ENCODE data around the gene CHRNA3. TPM values are rescaled to one million over a fixed set of nuclear protein-coding genes. Genes with fewer than 3 reads are reported as not detected.
A peak's percentile ranks its signal among the peaks of the same experiment; 100 is the strongest.

The CHRNA3 gene
- polyA plus RNA-seq, 1 donor: 0.29 TPM

DNA sequence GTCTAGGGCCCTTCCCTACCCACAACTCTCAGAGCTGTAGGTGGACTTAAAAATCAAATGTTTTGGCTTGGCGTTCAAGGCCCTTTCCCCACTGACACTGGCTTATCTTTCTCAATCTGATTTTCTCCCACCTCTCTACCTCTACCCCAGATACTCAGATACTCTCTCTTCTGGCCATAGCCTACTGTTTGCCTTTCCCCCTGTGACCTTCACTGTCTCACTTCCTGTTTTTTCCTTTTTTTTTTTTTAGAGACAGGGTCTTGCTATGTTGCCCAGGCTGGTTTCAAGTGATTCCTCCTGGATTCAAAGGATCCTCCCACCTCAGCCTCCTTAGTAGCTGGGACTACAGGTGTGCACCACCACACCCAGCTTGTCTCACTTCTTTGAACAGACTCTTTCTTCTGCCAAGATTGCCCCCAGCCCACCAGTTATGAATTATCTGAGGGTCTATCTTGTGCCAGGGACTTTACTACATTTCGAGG, 15.6 kb upstream of the CHRNA3 start:
- no peak for DNase-seq (ENCODE audit: low read depth)

DNA sequence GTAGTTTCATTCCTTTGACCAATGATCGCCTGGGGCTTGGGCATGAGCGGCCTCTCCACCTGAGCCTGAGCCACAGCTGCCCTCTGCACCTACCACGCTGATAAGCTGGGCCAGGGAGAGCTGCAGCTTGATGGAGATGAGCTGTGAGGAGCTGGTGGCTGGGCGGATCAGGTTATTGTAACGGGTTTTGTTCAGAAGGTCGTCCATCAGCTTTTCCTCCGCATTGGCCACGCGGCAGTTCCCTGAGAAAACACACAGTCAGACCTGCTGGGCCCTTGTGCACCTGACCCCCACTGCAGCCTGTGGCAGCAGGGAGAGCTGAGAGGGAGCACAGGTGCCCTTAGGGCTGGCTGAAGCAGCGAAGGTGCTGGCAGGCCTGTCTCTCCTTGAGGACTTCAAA, 14.6 kb upstream of the CHRNA3 start:
- DNase-seq (ENCODE audit: low read depth): no peak

DNA sequence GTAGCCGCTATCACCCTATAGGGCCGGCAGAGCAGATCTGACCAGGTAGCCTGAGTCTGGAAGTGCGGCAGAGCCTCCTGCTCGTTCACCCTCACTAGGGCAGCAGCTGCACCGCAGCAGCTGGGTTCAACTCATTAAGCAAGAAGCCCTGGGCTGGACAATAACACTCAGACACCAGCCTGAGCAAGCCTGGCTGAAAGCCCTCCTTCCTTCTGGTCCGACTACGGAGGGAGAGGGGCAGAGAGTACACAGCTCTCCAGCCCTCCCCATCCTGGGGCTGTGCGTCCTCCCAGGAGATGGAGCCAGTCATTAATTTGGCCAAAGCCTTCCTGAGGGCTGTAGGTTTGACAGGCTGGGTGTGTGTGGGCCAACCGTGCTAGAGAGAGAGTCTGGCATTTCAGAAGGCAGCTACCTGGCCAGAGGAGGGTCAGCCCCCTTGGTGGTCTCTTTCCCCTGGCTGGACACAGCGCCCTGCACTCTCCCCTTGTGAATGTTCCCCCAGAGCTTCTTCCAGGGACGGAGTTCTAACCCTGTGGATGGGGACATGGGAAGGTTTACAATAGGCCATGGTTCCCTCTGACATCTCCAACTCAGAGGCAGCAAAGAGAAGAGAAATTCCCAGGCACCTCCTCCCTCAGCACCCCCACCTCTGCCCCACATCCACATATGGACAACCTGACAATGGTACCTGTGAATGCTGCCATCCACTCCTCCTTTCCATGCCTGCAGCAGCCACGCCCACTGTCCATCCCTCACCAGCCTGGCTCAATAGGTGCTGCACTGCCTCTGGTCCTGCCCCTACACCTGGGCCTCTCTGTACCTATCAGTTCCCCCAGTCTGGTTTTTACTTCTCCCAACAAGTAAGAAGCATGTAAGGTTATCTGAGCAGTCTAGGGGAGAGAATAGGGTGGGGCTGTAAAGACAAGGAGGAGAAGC, 13.7 kb upstream of the CHRNA3 start:
- DNase-seq (ENCODE audit: low read depth): no peak

DNA sequence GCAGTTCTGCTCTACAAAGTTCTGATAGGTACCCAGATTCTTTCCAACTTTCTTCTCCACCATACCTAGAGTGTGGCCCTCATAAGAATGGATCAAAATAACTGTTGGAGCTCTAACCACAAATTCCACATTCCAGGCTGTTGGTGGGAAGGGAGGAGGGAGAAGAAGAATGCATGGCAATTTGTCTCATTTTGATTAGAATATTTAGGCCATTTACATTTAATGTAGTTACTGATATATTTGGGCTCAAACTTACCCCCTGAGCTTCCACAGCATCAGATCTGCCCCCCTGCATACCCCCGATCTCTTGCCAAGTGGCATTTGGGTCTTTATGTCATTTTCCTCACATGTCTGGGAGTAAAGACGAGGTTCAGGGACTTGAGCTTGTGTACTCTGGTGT, 12.6 kb upstream of the CHRNA3 start:
- no peak for DNase-seq (ENCODE audit: low read depth)

DNA sequence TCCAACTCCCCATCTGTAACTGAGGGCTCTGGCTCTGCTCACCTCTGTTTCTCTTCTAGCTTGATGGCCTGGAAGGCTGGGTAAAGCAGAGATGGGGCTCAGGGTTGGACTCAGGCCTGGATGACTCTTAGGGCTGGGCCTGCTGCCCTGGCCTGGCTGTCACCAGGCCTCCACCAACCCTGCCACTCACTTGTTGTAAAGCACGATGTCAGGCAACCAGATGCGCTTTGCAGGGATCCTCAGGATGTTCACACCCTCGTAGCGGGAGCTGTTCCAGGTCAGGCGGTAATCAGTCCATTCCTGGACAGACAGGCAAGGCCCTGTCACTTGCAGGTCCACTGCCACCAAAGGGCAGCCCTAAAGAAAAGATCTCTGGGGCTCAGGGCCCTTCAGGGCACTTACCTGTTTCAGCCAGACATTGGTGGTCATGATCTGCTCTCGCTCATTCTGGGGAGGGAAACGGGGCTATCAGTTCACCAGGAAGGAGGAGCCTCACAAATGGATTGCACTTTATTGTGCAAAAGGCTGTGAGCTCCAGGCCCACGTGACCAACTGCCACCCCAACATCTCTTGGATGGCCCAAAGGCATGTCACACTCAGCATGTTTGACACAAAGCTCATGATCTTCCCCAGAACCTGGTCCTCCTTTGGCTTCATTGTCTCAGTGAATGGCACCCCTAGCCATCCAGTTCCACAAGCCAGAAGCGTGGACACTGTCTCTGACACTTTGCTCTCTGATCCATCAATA, 10.3 kb upstream of the CHRNA3 start:
- DNase-seq (ENCODE audit: low read depth): no peak

DNA sequence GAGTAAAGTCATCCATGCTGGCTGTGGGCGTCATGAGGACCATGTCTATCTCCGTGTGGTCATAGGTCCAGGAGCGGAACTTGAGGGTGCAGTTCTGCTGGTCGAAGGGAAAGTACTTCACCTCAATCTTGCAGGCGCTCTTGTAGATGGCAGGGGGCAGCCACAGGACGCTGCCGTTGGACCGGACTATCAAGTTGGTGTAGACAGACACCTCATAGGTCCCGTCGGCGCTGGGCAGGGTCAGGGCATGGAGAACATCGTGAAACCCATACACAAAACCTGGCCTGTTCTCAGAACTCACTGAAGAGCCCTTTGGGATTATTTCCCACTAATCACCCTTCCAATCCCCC, 8.9 kb upstream of the CHRNA3 start:
- no peak for DNase-seq (ENCODE audit: low read depth)

DNA sequence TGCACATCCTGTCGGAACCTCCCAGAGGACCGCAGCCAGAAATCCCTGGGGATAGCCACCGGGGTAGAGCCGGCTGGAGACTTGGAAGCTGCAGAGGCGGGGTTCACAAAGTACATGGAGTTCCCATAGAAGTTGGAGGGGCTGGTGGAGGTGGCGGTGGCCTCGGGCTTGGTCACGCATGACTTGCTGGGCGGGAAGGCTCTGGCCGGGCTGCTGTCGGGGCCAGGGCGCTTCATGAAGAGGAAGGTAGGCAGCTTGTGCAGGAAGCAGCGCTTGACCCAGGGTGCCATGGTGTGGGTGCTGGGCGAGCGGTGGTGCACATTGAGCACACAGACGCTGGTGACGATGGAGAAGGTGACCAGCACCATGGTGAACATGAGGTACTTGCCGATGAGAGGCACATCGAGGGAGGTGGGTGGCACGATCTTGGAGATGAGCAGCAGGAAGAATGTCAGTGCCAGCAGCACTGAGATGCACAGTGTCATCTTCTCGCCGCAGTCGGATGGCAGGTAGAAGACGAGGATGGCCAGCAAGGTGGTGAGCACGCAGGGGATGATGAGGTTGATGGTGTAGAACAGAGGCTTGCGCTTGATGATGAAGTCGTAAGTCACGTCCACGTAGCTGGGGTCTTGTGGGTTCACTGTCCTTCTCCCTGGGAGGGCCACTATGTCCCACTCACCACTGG, 8.4 kb upstream of the CHRNA3 start:
- DNase-seq (ENCODE audit: low read depth): no peak

DNA sequence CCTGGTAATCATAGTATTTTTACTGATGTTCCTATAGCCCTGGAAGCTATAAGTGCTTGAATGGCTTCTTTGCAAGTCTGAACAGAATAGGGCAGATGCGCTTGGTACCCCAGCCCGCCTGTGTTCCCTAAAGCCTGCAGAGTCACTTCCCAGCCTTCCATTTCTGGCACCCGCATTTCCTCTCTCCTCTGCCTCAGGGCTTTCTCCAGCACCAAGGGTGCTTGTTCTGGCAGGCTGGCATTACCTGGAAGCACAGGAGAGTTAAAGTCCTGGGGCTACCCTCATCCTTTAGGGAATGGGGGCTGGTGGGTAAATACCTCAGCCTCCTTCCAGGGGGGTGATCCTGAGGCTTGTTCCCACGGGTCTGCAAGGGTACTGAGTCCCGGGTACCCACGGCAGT, 7.4 kb upstream of the CHRNA3 start:
- DNase-seq (ENCODE audit: low read depth): no peak

DNA sequence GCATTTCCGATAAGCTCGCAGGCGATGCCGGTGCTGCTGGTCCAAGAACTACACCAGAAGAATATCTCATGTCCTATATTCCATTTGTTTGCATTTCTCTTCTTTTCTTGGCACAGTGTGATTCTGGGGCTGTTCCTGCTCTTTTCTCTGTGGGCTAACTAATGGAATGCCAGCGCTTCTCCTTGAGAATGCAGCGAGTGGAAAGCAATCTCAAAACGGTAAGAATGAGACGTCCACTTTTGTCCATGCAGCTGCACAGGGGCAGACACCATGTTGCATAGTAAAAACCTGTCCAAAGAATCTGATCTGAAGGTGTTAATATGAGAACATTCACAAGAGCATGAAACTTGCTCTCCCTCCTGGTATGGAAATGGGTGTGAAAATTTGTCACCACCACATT, 6.6 kb upstream of the CHRNA3 start:
- DNase-seq (ENCODE audit: low read depth): no peak

DNA sequence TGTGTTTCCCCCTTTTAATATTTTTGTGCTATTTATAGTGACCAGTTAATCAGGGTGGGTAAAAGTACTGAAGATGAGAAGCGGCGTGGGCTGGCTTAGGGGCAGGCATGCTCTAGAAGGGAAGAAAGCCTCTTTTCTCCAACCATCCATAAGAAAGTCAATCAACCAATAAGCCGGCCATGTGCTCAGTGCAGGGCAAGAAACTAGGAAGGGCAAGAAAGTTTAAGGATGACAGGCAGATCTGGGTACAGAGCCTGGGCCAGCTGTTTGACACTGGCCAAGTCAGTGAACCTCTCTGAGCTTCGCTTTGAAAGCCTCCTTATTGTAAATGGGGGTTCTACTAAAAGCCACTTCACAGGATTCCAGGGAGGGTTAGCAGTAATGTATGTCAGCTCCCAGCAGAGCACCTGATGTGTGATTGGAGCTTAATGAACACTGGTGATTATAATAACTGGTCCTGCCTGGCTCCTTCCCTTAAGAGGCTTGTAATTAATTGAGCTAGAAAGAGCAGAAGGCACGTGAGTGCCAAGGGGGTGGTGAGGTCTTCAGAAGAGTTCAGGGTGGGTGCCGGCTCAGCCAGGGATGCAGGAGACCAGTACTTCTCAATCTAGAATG, 5.7 kb upstream of the CHRNA3 start:
- no peak for DNase-seq (ENCODE audit: low read depth)

DNA sequence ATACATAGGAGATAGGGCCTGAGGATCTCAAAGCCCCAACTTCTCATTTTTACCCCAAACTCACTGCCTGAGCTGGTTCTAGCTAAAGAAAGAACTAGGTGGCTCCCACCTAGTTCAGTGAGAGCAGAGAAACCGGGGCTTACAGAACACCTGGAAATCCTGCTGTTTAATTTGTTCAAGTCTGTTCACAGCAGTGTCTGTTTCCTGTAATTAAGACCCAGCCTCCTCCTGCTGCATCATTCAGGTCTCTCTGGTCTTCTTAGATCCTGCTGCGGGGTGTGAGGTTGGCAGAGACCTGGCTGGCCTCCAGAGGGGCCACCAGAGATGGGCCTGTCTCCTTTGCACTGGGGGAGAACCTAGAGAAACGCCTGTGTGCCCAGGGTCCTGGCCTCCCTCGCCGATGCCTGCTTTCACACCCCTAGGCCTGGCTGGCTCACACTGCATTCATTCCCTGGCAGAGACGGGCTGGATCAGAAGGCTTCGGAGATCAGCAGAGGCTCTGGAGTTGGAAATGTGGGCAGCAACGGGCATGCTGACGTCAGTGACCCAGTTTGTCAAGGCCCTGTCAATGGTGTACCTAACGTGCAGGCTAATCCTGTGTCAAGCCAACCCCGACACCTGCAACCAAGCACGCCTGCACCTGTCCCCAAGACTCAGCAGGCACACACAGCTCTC, 4.9 kb upstream of the CHRNA3 start:
- DNase-seq (ENCODE audit: low read depth): no peak

DNA sequence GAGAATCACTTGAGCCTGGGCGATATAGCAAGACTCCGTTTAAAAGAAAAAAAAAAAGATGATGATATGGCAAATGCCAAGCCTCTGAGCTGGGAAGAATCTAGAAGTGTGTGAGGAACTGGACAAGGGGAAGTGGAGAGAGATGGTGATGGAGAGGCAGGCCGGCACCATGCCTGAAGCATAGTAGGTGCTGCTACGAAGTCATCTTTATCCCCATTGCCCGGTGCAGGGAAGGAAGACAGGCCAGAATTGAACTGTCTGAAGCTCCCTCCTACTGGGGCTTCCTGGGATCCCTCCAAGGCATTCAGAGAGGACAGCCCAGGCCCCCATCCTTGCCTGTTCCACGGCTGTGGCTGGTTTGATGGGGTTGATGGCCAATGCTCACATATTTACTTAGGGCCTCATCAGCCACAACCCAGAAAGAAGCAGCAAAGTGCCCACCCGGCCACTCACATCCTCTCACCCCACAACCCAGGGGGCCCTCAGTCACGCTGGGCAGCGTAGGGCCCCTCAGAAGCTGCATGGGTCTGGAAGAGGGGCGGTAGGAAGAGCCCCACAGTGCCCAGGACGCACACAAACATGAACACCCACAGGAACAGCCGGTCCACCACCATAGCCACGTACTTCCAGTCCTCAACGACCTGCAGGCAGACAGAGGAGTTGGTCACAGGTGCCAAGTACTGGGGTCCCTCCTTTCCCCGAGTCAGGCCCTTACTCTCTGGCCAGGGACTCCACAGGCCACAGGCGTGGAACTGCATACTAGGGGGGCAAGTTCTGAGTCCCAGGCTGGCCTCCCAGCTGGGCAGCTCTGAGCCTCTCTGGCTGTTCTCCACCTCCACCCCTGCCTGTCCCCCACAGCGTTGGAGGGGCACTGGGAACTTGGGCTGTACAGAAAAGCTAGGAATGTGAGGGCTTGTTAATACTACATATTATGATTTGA, 4.1 kb upstream of the CHRNA3 start:
- DNase-seq (ENCODE audit: low read depth): no peak

DNA sequence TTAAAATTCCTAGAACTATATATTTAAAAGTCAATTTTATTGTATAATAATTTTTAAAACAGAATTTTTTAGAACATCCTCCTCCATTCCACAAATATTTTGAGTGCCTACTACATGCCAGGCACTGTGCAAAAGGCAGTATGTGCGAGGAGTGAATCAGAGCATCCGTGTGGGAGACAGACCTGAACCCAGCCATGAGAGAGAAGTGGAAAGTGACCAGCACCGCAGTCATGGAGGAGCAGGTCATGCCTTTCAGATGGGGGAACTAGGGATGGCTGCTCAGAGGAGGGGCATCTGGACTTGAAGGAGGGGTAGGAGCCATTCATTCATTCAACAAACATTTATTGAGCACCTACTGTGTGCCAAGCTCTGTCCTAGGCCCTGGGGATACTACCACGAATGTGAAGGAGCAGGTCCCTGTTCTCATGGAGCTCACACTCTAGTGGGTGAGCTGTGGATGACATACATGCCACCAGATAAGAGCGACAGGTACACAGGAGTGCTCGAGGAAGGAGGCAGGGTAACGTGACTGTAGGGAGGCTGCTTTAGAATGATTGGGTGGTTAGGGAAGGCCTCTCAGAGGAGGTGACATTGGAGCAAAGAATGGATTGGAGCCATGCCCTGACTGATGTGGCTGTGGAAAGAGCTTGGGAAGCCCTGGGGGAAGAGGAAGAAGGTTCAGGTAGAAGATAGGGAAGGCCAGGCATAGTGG, 3.1 kb upstream of the CHRNA3 start:
- no peak for DNase-seq (ENCODE audit: low read depth)

DNA sequence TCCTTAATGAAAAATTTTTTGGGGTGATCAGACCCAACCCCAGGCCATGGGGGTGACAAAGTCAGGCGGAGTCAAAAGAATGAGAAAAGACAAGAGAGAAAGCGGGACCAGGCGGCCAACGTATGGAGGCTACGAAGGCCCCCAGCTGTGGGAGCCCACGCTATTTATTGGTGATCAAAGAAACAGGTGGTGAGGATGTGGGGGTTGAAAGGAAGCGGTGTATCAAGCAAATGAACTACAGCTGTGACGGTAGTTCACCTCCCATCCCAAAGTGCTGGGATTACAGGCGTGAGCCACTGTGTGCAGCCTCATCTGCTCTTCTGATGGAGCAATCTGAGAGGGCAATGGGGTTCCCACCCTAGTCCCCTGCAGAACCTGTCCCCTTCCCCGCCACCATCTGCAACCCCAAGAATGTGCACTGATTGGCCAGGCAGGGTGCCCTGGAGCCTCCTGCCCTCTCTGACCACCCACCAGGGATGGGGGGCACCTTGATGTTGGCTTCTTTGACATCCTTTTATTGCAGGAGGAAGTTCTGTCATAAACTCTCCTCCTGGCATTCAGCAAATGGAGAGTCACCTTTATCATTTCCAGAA, 1.1 kb upstream of the CHRNA3 start:
- no peak for DNase-seq (ENCODE audit: low read depth)

DNA sequence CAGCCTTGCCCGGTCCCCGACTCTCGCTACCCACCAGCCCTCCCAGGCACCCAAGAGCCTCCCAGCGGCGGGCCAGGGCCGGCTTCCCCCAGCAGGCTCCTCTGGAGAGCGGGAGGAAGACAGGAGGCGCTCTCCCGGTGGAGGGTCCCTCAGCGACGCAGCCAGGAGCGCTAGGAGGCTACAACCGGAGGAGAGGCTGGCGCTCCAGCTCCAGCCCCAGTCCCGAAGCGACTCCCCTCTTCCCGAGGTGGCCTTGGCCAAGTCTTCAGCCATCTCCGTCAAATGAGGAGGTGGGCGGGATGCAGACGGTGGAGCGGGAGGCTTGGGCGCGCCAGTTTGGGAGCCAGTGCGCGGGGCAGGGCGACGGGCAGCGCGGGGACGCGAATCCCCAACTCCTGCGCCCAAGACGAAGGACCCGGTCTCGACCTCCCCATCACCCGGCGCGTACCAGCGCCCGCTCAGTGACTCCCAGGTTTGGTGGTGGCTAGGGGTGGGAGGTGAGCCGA, 722 bp downstream of the CHRNA3 start:
- no peak for DNase-seq (ENCODE audit: low read depth)

DNA sequence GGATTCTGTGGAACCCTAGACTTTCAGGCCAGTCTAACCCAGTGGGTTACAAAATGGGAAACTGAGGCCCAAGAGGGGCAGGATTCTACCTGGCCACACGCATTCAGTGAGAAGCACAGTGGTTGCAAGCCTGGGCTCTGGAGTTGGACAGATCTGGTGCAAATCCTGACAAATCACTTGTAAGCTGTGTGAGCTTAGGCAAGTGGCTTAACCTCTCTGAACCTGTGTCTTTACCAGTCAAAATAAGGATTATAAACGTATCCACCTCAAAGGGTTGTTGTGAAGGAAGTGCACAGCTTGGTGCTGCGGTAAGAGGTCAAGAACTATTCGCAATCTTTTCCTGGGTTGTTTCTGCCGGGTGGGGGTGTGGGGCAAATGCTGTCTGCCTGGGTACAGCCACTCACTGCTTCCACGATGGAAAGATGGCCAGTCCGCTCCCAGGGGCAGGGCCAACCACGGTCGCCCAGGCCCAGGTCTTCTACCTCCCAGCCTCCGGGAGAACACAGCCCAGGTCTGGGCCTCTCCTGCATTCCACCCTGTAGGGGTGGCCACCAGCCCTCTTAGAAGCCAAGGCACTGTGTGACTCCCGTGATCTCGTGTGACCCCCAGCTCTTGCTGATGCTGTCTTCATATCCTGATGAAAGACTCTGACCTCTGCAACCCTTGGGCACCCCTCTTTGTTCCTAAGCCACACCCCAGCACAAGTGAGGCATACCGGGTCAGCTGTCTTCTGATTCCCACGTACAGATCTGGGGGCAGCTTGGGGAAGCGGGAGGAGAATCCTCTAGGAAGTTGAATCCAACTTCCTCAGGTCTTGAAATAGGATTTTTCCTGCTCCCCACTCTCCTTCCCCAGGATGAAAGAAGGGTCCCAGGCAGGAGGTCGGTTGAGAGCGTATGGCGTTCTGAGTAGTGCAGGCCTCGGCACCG, 1.5 kb downstream of the CHRNA3 start:
- DNase-seq (ENCODE audit: low read depth): no peak

DNA sequence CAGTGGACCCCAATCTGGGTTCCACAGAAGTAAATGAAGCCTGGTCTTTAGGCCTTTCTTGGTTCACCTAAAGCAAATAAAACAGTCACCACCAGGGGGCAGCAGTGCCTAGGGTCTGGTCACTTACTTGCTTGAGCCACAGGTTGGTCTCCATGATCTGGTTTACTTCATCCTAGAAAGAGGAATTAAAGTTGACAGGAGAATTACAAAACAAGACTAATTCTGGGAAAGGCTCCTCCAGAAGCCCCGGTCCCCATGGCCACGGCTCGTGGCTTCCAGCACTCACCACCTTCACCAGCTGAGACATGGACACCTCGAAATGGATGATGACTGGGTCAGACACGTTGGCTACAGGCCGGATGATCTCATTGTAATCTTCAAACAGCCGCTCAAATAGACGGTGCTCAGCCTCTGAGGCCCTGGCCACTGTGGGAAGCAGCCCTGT, 2.3 kb downstream of the CHRNA3 start:
- DNase-seq (ENCODE audit: low read depth): peak; percentile 54

DNA sequence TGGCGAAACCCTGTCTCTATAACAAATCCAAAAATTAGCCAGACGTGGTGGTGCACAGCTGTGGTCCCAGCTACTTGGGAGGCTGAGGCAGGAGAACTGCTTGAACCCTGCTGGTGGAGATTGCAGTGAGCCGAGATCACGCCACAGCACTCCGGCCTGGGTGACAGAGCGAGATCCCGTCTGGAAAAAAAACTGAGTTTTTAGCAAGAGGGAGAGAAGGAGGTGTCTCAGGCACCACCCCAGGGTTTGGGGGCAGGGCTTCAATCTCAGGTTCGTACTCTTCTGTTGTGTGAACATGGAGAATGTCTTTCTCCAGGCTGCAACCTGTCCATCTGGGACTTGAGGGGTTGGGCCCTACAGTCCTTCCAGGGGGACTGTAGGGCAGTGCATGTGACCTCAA, 2.7 kb downstream of the CHRNA3 start:
- DNase-seq (ENCODE audit: low read depth): no peak
